Stimulated activated CD8-positive, alpha-beta memory T cell treated with anti-CD3 and anti-CD28 coated beads, Interleukin-2, amount 100 ng/mL, for 1 hour (primary cell): Measurements from ENCODE around the gene HOXA11.
A peak's percentile ranks its signal among the peaks of the same experiment; 100 is the strongest.

Source experiments
- DNase-seq, 2 donors: peaks; one replicate each; pipeline ENCODE4 v3.0.0-alpha.2; 2020; ENCODE audit warnings: low read depth in 2 of 2

Gene HOXA11

DNA sequence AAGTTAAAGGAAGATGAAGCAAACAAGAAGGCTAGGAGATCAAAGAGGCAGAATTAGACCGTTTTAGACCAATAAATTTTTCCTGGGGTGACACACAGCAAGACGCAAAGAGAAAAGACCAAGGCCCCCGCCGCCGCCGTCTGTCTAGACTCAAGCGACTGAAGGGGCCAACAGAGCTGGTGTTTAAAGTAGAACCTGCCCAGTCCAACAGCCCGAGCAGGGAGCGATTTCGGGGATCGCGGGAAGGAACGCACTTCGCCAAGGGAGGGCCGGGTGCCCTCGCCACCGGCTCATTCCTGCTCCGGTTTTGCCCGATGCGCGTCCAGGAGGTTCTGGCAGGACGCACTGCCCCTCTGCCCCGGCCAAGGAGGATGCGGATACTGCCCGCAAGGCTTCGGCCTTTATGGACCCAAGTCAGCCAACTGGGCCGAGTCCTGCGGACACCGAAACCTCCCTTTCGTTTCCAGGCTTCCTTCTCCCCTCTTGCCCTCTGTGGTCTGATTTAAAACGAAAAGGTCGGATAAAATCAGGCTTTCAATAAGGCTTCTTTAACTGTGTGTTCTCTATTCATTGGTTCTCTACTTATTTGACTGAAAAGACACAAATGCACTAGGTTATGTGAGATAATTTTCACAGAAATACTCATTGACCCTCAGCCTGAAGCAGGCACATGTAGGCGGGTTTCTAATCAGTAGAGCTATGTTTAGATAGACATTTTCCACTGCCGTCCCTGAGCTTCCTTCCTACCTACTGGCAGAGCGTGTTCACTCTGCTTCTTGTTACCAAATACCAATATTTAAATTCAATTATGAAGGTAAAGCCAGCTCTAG, 26.4 kb downstream of the HOXA11 start:
- DNase-seq, result no peak

DNA sequence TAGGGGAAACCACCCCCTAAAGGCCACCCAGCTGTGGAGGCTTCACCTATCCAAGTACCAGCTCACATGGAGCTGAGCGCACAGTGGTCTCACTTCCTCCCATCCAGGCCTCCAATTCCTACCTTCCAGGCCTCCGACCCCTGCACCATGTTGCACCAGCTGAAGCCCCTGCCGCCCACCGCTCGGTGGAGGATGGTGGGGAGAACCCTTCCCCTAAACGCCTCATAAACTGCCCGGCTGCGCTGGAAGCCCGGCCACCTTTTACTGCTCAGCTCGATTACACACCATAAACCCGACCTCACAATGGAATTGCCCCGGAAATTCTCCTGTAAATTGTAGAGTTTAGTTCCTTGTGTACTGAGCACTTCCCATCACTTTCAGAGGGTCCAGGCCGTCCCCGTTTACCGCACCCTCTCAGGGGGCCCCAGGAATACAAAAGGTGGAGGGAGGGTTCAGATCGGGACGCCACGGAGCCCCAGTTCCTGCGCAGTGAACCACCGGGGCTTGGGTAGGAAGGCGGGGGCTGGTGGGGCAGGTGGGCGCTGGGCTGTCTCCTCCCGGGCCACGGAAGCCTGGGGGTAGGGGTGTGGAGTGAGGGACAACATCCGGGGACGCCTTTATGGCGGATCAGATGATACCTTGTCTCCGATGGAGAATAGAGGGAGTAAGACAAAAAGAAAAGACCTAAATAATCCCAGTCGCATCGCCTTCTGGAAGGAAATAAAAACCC, 27.2 kb downstream of the HOXA11 start:
- no peak for DNase-seq

DNA sequence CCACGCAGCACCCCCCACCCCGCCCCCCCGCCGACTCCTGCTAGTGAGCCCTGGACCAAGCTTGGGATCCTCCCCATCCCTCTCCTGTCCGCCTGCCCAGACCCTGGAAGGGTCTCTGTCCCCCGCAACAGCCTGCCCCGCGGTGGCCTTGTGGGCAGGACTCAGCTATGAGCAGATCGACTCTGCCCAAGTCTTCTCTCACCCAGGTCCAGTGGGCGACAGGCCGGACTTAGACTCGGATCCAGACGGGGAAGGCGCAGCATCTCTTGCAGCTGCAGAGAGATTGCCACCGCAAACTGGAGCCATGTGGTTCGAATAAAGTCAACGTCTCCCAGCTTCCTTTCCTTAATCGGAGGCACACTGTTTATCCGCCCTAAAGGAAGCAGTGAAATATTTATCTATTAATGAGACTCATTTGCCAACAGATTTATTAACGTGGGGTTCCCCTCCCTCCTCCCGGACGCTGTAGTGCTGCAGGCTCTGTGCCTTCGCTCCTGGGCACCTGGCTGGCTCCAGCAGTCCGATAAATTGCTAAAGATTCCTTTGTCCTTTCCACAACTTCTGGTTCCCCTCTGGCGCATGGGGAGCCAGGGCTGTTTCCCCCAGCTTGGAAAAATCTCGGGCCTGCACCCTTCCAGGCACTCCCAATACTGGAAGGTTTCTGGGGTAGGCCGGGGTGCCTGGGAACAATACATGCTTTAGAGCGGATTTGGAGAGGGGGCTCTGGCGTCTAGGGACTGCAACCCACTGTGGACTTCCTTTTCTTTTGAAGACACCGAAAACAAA, 27.9 kb downstream of the HOXA11 start:
- DNase-seq, result no peak

DNA sequence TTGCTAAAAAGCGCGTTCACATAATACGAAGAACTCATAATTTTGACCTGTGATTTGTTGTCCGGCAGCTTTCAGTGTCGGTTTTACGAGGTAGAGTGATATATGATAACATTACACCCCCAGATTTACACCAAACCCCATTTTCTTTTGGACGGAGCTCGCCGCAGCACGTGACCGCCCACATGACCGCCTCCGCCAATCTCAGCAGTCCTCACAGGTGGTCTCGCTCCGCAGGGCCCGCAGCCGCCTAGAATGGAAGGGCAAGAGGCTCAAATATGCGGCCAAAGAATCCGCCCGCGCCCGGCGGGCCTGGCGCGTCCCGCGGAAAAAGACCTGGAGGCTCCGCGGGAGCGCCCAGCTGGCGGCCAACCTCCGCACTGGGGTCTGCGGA, 28.5 kb downstream of the HOXA11 start, which contains the start of gene HOXA7:
Gene HOXA7, minus strand, starts transcription at position 168 of the 391 bp plus-strand sequence. Its CDS starts 130 bp downstream, at position 38.
- DNase-seq, result no peak

DNA sequence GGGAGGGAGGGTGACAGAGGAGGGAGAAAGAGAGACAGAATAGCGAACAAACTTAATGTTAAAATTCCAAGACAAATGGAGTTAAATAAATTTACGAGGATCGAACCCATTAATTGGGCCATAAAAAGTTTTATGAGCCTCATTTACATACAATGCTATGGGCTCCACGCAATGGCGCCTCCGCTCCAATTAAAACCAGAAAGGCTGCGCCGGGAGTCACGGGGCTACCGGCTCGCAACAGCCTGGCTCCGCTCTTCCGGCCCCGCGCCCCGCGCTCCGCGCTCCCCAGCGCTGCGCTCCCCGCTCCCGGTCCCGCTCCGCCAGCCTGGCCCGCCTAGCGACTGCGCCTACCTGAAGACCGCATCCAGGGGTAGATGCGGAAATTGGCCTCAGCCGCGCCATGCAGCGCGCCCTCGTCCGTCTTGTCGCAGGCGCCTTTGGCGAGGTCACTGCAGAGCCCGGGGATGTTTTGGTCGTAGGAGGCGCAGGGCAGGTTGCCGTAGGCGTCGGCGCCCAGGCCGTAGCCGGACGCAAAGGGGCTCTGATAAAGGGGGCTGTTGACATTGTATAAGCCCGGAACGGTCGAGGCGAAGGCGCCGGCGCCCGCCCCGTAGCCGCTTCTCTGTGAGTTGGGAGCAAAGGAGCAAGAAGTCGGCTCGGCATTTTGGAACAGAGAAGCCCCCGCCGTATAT, 29.1 kb downstream of the HOXA11 start:
- DNase-seq, result no peak

DNA sequence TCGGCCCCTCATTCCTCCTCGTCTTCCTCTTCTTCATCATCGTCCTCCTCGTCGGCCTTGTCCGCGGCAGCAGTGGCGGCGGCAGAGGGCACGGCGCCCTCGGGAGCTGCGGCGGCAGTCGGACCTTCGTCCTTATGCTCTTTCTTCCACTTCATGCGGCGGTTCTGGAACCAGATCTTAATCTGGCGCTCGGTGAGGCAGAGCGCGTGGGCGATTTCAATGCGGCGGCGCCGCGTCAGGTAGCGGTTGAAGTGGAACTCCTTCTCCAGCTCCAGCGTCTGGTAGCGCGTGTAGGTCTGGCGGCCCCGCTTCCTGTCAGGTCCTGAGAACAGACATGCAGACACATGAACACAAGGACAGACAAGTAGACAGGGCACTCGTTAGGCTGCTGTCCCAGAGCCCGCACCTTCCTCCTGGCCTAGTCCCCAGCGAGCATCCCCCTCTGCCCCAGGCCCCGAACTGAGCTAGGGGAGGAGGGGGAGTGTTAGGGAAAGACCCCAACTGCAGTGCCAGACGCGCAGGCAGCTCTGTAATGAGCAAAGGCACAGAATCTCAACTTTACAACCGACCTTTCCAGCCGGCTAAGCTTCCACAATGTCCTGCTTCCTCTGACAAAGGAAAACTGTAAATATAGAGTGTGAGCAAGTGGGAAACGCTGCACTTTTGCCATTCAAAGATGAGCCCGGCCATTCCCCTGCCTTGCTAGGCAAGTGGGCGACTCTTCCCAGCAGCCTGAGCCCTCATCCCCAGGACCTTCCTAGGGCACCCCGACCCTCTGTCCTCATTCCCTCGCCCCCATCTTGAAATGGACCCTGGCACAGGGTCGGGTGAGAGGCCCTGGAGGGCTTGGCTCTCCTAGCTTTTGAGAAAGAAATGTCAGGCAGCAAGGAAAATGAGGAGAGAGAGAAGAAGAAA, 29.9 kb downstream of the HOXA11 start:
- DNase-seq, result no peak

DNA sequence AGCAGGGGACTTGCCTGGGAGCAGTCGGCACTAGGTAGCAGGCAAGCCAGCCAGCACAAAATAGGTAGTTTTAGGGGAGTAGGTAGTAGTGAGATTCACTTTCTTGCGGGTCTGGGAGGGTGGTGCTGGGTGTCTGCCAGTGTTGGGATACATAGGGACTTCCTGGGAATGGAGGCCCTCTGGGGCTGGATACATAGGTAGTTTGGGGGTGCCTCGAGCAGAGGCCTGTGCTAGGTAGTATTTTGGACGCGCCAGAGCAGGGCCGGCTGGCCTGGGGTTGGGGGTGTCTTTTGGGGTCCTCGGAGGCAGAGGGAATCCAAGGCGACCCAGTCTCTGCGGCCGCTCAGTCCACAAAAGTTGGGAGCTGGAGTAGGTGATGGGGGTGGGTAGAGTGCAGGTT, 30.7 kb downstream of the HOXA11 start:
- no peak for DNase-seq

DNA sequence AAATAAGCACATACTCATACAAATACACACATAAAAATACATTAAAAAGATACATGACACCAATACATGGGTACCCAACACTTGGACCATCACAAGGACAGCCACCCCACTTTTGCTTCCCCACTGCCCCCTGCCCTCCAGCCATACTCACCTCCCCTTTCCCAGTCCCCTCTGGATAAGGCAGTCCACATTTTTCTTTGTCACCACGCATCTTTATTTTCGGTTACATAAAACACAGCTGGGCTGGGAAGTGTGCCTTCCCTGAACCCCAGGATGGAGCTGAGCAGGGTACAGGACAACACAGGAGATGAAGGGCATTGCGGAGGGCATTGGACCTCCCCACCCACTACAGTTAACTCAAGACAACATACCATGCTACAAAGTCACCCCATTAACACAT, 31.5 kb downstream of the HOXA11 start:
- DNase-seq, result no peak

DNA sequence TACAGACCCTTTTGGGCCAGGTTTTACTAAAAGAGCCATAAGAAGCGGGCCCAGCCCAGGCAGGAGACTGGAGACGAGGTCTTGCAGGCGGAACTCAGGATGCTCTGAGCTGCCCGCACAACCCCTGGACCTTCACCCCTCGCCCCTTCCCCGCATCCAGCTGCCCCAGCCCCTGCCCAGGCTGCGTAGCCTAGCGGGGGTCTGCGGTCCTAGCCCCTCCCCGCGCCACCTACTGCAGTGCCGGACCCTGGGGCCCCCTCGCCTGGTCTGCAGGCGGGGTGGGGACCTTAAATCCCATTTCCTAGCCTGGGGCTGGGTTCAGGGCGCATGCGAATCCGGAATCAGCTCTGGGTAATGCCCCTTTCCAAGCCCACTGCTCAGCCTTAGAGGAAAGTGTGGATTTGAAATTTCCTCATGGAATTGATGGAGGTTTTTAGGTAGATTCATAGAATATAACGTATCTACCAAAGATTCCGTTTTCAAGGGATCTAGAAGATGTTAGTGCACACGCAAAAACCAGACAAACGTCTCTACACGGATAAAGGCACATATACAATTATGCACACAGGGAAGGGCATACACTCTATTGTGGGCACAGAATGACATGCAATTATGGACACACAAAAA, 32.1 kb downstream of the HOXA11 start:
- no peak for DNase-seq

DNA sequence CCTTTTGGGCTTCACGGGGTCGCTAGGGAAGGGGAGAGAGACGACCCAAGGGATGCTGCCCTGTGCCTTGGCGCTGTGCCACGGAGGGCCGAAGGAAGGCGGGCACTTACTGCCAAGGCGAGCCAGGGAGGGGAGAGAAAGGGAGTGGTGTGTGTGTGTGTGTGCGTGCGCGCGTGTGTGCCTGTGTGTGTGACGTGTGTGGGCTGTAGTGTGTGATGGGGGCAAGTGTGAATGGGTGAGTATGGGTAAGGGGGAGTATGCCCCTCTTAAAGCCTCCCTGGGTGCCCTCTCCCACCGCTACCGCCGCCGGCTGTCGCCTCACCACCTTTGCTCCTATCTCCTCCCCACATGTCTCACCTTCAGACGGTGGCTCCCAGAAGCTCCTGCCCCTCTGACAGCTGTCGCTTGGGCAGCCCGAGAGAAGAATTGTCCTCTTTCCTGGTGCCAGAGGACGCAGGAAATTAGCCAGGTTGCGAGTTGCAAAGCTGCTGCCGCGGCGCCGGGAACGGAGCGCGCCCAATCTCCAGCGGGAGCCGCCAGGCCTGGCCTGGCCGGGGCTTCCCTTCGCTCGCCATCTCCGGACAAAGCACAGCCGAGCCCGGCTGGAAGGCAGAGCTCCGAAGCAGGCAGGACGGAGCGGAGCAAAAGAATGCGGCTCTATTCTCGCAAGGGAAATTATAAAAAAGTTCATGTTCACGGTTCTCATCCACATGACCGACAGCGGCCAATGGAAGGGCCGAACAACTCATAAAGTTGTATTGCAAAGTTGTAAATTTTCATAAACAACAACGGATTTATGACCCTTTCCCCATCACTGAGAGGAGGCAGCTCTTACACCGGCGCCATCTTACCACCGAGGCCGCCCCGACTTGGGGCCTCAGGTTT, 32.9 kb downstream of the HOXA11 start, which contains the start of gene HOXA3:
Gene HOXA3, minus strand, starts transcription at position 653 of the 885 bp plus-strand sequence. CDS start 41,943 bp downstream, outside the sequence.
- no peak for DNase-seq

DNA sequence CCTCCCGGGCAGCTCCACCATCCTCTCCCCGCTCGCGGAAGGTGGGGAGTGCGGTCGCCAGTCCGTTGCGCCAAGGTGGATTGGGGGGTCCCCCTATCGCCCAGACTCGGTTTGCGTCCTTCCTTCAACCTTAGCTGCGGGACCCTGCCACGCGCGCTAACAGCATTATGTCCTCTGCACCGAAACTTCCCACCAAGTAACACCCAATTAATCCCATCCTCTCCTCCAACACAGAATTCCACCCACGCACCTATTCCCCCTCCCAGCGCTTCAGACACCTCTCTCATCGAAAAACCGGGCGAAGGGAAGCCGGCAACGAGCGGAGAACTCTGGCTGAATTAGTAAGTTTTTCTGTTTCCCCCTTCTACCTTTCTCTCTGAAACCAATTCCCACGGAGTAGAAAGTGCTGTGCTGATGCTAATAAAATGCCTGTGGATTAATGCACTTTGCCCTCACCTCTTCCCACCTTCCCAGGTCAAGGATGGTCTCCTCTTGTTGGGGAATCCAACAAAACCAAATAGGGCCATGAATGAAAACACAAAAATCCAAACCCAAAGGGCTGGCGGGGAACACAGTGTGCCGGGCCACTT, 33.6 kb downstream of the HOXA11 start:
- no peak for DNase-seq

DNA sequence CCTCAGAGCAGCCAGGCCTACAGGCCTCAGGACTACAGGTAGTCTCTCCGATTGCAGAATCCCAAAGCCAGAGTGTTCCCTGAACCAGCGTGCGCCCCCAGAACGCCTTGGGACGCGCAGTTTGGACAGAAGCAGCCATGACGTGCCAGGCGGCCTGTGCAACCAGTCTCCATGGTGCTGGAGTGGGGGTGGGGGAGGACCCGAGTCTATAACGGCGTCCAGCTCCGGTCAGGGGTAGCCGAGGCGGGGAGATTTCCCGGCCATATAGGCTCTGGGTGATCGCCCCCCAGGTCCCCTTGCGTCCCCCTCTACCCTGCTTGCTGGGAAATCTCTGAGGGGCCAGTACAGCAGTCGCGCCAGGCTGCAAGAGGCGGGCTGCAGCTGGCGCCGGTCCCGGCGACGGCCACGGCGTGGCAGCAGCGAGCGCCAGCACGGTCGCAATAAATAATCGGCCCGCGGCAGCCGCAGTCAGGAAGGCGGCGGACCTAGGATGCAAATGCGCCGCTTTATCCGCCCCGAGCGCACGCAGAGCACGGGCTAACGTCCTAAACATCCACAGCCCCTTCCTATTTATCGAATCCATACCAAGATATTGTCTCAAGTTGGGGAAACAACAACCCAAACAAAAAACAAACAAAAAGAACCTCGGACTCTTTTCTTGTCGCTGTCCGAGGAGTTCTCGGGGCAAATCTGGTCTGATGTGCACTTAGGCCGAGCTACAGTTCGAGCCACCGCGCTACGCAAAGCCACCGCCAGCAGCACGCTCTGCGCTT, 34.3 kb downstream of the HOXA11 start:
- DNase-seq, result peak in 1 of 2 donors; percentile 40

DNA sequence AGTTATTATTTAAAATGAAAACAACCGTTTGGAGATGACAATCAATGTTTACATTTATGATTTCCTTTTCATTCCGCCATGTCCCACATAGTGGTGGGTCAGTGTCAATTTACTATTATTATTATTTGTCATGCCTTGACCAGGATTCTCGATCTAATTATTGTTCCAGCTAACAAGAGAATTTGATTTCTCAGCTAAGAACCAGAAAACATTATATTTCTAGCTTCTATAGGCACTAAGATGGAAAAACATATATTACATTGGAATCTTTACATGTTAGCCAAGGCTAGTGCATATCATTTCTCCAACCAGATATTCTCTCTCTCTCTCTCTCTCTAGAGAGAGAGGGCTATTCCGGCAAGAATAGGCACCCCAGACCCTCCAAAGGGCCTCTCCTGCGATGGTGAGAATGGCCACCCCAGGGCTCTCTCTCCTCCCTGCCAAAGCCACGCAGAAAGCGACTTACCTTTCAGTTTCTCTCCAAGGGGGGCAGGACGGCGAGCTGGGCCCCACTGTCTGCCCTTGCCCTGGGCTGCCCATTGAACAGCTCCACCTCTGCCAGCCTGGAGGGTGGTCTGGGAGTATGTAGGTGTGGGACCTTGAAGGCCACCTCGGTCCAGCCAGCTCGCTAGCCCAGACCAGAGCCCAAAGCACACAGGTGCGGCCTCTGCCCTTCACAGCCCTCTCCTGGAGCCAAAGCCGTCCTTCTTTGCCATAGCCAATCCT, 35.0 kb downstream of the HOXA11 start:
- DNase-seq, result no peak

DNA sequence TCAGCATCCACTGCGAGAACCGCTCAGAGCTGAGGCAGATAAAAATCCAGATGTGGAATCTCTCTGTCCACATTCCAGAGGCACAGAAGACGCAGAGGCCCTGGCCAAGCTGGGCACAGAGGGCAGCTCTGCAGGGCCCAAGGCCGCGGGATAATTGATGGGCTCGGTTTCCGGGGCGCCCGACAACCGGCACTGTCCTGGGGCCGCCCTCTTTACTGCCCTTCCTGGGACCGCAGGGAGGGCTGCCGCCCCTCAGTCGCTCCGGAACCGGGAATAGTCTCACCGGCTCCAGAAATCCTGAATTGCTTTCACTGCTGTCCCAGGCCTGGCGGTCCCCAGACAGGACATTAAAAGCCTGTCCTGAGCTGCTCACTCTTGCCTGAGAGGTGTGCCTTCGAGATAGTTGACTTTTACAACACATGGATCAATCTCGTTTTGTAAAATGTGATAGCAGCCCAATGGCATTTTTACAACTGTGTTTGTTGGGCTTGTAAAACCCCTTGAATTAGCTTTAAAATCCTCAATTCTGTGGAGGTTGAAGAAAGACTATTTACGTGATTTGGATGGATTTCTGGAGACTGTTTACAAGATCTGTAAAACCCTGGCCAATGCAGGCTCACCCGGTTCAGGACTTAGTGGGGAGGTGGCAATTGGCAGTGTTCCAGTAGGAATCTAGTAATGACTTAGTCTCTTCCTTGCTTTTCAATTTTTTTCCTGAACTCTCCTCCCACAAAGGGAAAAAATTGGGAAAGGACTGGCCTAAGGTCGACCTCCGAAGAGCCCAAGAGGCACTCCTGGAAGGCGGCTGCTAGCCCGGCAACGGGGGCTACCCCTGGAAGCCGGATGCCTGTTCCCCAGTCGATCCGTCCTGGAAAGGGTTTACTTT, 36.0 kb downstream of the HOXA11 start:
- DNase-seq, result no peak

DNA sequence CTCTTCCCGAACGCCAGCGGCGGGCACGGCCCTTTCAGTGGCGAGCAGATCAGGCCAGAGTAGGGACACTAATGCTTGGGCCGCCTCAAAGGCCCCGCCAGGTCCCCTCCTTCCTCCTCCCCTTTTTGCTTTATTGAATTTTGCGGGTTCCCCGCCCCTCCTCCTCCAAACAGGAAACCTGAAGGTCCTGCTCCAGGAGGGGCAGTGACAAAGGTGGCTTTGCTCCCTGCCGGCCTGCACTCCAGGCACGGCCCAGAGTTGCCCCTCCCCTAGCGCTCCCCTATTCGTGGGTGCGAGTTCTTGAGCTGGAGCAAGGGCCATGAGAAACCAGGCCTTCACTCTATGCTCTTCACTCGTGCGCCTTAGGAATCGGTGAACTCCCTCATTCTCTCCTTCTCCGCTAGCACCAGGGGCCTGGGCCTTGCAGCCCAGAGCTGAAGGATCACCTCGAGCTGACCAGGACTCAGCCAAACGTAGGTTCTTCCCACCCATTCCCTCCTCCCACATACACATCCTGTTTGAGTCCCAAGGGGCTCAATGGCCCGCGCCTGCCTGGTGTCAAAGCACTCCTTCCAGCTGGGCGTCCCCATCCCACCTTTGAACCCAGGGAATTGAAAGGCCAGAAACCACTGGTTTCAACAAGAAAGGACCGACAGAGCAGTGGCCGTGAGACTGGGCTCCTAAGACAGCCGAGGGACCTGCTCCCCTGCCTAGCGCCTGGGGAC, 36.8 kb downstream of the HOXA11 start:
- no peak for DNase-seq
